Activated CD8-positive, alpha-beta memory T cell treated with anti-CD3 and anti-CD28 coated beads, Interleukin-2, amount 50 U/mL, for 24 hours (primary cell): ENCODE data around the gene LMO7.
"Not testable (repeated sequence)": the region's sequence is repeated elsewhere in the genome, so short reads cannot be mapped to it uniquely, and the experiment has no call there.

Experiments
- DNase-seq: peaks from one replicate; pipeline ENCODE4 v3.0.0-alpha.2; 2020; ENCODE audit errors: extremely low read depth

LMO7 gene

DNA sequence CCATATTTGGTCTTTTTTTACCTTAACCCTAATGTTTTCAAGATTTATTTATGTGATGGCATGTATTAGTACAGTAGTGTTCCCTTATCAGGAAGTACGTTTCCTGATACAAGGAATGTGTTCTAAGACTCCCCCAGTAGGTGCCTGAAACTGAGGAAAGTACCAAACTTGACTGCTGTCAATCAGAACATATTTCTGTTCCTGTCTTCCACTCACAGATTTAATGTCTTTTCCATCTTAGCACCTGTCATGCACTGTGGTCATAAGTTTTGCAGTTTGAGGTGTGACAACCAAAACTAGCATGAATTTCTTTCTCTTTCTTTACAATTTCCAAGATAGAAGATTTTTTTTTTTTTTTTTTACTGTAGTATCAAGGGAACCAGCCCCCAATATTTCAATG lies 62.9 kb downstream of the LMO7 start:
- no peak for DNase-seq

DNA sequence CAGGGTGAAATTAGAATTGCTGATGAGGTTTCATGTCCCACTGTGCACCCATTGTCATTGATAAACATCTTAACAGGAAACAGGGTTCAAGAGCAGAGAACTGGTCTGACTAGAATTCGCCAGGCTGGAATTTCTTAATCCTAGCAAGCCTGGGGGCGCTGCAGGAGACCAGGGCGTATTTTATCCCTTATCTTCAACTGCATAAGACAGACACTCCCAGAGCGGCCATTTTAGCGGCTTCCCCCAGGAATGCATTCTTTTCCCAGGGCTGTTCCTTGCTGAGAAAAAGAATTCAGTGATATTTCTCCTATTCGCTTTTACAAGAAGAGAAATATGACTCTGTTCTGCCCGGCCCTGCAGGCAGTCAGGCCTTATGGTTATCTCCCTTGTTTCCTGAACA lies 63.6 kb downstream of the LMO7 start:
- DNase-seq, result not testable (repeated sequence)

DNA sequence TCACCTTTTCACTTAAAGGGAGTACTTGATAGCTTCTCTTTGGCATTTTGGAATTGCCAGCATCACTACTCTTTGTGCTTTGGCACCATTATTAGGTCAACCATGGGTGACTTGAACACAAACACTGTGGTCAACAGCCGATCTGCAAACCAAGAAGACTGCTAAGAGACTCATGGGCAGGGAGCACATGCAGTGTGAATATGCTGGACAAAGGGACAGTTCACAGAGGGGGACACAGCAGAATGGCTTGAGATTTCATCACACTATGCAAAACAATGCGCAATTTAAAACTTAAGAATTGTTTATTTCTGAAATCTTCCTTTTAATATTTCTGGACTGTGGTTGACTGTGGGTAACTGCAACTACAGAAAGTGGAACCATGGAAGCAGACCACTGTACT lies 64.4 kb downstream of the LMO7 start:
- DNase-seq, result no peak

- no peak for DNase-seq
Measured at GRCh38 chr13:75702476-75702875, 66.3 kb downstream of the LMO7 start.

GRCh38 chr13:75703769-75704168 lies 67.6 kb downstream of the LMO7 start:
- no peak for DNase-seq

GRCh38 chr13:75704194-75704926 lies 68.2 kb downstream of the LMO7 start:
- no peak for DNase-seq

DNA sequence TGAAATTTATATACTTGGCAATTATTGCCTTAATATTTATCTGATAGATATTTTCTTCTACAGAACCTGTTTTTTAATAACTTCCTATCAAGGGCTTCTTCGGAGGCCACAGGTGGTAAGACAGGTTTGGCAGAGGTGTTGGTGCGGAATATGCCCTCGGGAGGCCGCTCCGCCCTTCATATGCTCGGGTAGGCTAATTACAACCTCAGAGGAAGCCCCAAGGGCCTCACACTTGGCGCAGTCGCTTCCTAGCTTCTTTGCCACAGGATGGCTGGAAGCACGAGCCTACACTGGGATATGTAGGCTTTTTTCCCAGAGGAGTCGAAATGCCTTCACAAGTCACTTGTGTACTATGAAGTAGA lies 68.8 kb downstream of the LMO7 start:
- DNase-seq, result no peak

GRCh38 chr13:75705395-75705794 lies 69.3 kb downstream of the LMO7 start:
- no peak for DNase-seq

DNA sequence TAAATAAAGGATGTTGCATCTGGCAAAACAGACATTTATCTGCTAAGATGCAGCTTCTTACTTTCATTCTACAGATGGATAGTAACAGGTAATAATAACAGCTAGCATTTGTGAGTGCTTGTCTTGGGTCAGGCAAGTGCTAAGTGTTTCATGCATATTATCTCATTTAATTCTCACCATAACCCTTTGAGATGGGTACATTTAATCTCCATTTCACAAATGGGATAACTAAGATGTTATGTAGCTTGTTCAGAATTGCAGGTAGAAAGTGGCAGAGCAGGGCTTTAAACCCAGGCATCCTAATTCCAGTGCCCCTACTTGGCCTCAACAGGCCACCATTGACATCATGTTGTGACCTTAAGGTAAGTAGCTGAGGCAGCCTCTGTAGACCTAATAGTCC lies 69.8 kb downstream of the LMO7 start:
- no peak for DNase-seq

- DNase-seq, result no peak
Measured at GRCh38 chr13:75713852-75714251, 77.7 kb downstream of the LMO7 start.

GRCh38 chr13:75715601-75716523 lies 79.7 kb downstream of the LMO7 start:
- no peak for DNase-seq

DNA sequence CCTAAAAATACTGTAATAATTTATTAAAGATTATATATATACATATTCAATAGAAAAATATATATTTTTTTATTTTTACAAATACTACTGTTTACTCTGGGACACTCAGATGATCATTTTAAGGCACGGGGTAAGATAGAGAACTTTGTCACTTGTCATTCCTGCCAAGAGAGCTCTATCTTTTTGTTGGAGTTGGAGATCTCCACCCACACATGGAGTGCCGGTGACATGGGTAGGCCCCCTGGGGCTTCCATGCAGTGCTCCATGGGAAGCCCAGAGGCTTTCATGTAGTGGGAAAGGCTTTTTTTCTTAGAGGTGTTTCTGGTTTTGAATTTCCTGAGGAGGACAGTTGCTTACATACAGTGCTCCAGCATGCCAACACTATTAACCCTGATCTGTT lies 81.4 kb downstream of the LMO7 start:
- no peak for DNase-seq

DNA sequence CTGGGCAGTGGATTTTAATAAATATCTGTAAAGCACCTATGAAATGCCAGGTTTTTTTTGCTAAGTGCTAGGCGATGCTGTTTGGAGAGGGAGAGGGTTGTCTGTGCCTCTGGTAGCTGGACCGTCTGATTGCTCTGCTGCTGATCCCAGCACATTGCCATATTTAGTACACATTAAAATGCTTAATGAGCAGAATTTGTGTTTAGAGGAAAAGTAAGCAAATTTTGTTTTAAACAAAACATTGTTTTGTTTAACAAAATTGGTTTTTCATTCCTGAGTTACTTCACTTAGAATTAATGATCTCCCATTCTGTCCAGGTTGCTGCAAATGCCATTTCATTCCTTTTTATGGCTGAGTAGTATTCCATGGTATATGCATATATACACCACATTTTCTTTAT lies 85.2 kb downstream of the LMO7 start:
- no peak for DNase-seq

GRCh38 chr13:75723901-75724300 lies 87.8 kb downstream of the LMO7 start:
- no peak for DNase-seq

DNA sequence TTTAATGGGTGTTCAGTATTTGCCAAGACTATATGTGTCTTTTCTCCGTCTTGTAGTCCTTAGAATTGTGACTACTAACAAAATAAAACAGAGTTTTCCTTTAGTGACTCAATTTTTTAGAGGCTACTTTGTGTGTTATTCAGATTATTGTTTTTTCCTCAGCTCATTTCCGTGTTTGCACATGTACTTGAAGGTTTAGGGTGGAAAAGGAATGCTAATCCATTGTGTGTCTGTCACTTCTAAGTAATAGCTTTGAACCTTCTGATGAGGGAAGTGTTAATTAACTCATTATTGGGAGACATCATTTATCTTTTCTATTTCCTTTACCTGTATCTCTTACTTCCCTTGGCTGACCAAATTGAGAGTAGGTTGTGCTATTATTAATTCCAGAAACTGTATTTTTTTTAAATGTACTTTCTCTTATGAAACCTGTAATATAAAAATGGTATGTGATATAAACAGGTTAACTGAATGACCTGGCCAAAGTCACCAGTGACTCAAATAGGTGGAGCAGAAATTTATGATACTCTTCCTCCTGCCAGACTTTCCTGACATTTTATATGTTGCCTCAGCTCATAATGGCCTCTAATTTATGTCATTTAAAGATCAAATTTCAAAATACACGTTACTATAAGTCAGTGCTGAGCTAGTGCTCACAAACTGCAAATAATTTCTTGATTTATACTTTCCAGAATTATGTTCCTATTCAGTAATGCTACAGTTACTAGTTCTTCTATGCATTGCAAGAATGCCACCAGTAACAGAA lies 88.8 kb downstream of the LMO7 start:
- DNase-seq, result no peak

GRCh38 chr13:75725736-75726135 lies 89.6 kb downstream of the LMO7 start:
- DNase-seq, result no peak

GRCh38 chr13:75726306-75726705 lies 90.2 kb downstream of the LMO7 start:
- no peak for DNase-seq

DNA sequence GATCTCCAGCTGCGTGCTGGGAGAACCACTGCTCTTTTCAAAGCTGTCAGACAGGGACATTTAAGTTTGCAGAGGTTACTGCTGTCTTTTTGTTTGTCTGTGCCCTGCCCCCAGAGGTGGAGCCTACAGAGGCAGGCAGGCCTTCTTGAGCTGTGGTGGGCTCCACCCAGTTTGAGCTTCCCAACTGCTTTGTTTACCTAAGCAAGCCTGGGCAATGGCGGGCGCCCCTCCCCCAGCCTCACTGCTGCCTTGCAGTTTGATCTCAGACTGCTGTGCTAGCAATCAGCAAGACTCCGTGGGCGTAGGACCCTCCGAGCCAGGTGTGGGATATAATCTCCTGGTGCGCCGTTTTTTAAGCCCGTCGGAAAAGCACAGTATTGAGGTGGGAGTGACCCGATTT lies 97.0 kb downstream of the LMO7 start:
- DNase-seq, result not testable (repeated sequence)

DNA sequence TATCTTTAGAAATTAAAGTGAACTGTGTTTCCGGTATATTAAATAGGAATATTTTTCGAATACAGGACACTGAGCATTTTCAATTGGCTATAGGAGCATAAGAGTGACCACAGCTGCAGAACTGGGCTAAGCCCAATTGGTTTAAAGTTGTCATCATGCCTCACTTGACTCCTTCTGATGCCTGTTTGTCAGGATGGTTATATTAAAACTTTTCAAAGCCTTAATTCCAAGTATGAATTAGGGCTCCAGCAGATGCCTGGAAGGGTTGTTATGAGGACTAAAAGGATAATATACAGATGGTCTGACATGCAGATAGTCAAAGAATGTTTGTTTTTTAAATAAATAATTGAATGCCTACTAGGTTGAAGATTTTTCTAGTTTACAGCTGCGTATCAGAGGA lies 100.0 kb downstream of the LMO7 start:
- DNase-seq, result no peak

DNA sequence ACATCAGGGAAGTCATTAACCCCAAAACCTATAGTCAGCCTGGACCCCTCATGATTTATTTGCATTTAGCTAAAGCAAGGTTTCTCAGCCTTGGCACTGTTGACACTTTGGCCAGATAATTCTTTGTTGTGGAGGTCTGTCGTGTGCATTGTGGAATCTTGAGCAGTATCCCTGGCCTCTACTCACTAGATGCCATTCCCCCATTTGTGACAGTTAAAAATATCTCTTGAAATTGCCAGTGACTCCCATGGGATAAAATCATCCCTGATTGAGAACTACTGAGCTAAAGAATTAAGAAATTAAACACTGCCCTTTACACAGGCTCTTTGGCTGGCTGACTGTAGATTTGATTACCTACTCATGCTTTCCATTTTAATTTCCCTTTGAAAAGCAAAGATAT lies 102.7 kb downstream of the LMO7 start:
- no peak for DNase-seq

DNA sequence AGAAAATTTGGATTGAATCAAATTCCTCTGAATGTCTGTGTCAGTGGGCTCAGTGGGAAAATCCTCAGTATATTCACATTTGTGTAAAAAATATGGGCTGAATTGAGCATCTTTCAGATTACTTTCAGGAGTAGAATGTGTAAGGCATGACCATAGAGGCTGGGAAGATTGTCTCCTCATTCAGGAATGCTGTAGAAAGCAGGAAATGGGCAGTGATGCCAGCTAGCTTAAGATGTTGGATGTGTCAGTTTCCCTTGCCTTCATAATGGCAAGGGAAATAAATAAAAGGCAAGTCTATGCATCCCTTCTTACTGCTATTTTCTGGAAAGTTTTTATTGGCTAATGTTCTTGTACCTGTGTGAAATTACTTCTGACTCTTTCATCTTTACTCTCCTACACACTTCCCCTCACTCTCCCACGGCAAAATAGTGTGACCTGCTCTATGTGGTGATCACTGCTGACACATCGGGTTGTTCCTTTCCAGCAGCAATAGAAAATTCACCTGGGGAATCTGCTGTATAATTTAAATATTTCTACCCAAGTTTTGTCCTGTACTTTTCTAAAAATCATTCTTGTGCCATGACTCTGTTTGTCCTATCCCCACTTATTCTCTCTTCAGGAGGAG lies 103.2 kb downstream of the LMO7 start:
- DNase-seq, result no peak

- DNase-seq, result no peak
Measured at GRCh38 chr13:75740031-75740430, 103.9 kb downstream of the LMO7 start.
